IPS-18c (cell line): ENCODE results near the gene NSMCE1.

ENCODE experiments used
- H3K4me3 ChIP-seq: 2 replicates; pipeline ENCODE4 v1.7.0; 2013; ENCODE audit warnings: low read depth, mild to moderate bottlenecking, low read length, moderate library complexity; ENCODE audit not compliant: insufficient read depth
- H3K9me3 ChIP-seq: one replicate; pipeline ENCODE4 v1.6.1; 2013; ENCODE audit warnings: mild to moderate bottlenecking, low read length, moderate library complexity; ENCODE audit not compliant: control insufficient read depth, insufficient read depth

Gene NSMCE1

DNA sequence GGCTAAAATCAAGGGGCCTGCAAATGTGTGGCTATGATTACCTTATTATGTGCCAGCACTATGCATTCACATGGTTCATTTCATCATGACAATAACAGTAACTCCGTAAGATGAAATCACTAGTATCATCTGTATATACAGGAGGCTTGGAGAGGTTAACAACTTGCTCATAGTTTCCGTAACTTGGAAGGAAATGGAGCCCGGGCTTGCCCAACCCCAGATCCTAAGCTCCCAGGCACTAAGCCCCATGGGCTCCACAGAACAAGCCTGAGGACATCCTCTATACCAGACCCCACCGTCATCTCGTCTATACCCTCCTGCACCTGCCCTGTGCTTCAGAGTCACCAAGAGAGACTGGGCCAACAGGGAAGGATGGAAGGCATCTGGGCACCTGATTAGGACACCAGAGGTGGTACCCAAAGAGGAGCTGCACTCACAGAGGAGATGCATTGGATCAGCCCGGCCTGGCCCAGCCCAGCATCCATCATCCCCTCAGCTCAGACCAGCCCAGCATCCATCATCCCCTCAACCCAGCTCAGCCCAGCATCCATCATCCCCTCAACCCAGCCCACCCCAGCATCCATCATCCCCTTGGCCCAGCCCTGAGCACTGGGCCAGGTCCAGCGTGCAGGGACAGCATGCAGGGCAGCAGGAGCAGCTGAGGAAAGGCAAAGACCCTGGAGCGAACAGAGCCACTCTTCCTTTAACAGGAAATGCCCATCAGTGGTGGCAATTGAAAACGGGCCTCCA lies 28.5 kb downstream of the NSMCE1 start:
- no peaks in the 10 kb centered on the region for H3K9me3 ChIP-seq

DNA sequence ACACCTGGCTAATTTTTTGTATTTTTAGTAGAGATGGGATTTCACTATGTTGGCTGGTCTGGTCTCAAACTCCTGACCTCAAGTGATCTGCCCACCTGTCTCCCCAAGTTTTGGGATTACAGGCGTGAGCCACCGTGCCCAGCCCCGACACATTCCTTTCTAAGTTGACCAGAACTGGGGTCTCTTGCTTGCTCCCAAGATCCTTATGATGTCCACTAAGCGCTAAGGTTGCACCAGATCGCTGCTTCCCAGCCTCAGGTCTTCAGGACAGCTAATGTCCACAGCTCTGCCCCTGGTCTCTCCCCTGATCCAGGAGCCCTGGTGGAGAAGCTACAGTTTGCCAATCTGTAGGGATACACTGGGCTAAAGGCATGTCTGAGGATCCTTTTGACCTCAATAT lies 29.5 kb downstream of the NSMCE1 start:
- Histone ChIP-seq H3K9me3 (no peaks in the 10 kb centered on the region), H3K4me3 (no peak overlapping the region)

More for the DNA sequence above, 28.5 kb downstream of the NSMCE1 start:
- no peak overlapping the region for H3K4me3 ChIP-seq

DNA sequence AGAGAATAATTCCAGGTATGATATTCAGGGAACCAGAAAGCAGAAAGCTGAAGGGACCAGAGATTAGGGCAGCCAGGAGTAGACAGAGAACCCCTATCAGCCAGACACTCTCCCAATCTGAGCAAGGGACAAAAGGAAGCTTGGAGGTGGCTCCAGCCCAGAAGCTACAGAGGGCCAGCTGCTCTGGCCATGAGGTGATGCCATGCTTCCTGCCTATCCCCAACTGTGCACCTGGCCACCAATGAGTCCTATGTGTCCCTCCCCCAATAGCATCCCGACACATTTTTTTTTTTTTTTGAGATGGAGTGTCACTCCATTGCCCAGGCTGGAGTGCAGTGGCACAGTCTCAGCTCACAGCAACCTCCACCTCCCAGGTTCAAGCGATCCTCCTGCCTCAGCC lies 30.0 kb downstream of the NSMCE1 start:
- Histone ChIP-seq H3K9me3 (no peaks in the 10 kb centered on the region), H3K4me3 (no peak overlapping the region)

DNA sequence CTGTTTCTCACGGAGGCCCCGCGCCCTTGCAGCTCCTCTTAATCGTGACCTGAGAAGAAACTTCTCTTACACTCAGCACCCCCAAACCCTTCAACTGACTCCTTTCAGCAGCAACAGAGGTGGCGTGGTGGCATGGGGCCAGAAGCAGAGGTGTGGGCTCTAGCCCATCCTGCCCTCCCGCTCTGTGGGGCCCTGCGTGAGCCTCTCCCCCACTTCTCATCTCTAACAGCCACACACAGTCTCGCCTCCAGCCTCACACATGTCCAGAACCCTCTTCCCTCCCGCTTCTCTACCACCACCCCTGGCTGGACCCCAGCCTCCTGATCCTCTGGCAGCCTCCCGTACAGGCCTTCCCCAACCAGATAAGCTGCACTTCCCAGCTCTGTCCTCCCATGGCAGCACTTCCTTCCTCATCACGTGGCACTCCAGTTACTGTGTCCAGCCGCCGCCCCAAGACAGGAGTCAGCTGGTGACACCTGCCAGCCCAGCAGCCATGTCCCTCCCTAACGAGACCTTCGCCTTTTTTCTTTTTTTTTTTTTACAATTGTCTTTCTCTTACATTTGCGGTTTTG lies 30.5 kb downstream of the NSMCE1 start:
- Histone ChIP-seq H3K4me3 (no peak overlapping the region), H3K9me3 (no peaks in the 10 kb centered on the region)

DNA sequence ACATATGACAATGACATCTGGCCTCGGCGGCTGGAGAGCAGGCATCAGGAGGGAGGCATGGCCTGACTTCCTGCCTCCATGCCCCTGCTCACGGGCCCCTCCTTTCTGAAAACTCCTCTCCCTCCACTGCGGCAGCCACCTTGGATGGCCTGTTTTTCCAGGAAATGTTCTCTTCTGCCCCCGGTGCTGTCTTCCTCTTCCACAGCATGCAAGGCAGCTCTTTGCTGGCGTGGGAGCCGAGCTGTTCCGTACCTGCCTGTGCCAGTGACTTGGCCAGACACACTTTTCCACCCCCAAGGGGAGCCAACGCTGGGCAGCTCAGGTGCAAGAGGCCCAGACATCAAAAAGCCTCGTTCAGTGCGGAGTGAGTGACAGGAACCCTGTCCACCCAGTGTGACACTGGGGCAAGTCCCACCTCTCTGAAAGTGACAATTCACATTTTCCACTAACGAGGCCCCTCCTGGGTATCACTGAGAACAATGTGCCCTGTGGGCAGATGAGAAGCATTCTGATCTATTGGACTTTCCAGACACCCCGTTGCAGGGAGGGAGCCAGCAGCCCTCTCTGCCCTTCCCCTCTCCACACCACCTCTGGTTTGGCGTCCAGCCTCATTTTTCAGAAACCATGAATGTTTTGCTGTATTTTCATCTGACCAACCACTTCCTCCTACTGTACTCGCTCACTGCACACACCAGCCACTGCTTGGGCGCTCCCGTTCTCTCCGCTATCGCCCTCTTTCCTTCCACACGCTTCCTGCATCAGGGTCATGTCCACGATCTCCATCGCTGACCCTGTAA lies 31.2 kb downstream of the NSMCE1 start:
- H3K4me3 ChIP-seq, result no peak overlapping the region
- no peaks in the 10 kb centered on the region for H3K9me3 ChIP-seq

DNA sequence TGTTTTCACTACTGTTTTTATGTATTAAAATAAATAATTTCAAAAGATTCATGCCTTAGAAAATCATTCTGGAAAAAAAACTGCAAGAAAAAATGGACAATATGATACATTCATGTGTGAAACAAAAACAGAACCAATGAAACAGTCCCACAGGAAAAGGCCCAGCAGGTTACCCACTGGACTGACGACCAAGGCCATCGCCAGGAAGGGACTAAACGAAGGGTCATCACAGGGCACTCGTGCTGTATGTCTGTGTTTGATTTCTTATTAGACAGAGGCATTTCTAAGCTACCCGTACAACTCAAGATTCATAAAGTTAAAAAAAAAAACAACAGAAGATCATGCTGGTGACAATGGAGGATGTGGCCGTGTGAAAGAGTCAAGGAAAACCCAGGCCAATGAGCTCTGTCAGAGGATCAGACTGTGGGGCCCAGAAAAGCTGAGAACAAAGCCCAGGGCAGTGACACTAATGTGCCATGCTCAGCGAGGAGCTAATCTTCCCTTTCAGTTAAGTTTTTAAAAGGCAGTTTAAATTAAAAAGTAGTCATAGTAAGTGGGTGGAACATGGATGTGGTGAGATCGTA lies 31.8 kb downstream of the NSMCE1 start:
- Histone ChIP-seq H3K4me3 (no peak overlapping the region), H3K9me3 (no peaks in the 10 kb centered on the region)

DNA sequence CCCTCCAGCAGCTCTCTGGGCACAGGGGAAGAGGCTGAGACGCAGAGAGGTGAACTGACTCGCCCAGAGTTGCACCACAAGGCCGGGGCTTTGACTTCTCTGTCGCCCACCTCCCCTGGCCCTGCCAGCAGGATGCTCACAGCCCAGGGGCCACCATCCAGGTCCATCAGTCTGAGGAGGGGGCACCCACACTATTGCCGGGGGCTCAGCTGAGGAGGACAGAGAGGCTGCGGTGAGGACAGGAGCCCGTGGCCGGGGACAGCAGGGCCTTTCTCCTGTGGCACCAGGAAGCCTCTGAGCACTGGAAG lies 32.7 kb downstream of the NSMCE1 start:
- Histone ChIP-seq H3K9me3 (no peaks in the 10 kb centered on the region), H3K4me3 (no peak overlapping the region)

DNA sequence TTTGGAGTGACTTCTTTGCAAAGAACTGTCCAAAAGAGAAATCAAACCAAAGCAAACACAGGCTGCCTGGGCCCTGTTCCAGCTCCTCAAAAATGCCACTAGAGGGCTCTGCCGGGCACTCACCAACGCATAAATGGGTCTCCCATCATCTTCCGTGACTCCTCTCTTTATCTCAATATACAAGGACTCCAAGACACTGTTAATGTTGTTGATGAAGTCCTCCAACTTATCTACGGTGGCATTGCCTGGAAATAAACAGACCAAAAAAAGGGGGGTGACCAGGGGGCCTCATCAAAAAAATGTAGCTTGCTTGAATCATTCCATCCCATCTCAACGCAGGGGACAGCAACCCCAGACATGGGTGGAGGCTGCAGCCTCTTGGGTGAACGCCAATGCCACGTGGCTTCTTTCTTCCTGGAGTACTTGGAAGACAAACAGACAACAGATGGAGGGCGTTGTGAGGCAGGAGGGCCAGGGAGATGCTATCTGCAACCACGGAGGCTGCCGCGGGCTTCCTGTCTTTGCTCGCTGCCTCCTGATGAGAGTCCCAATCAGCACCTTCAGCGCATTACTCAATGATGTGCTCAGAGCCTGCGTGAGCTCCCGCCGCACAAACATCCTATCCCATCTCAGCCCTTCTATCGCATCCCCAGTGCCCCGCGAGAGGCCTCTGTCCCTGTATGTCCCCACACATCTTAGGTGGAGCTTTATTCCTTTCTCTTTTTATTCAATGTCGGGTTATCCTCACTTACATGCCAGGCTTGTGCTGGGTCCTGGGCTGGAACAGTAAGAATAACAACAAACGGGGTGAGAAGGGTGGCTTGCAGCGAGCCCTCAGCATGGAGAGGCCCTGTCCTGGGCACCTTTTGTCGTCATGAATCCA lies 33.3 kb downstream of the NSMCE1 start:
- H3K9me3 ChIP-seq, result no peaks in the 10 kb centered on the region
- H3K4me3 ChIP-seq, result no peak overlapping the region

DNA sequence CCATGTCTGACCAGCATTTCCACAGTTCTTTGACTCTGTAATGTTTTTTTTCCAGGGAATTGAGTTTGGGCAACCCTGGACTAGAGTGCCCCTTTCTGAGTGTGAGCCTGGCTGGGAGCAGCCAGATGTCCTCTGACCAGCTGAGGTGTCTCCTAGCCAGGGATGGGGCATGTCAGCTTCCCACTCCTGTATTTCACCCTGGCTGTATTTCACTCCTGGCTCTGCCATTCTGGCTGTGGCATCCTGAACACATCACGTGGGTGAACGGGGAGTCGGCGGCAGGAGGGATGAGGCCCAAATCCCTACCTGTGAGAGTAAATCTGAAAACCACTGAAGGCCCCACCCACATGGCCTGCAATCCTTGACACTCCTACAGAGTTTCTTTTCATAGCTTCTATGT lies 34.0 kb downstream of the NSMCE1 start:
- Histone ChIP-seq H3K4me3 (no peak overlapping the region), H3K9me3 (no peaks in the 10 kb centered on the region)

DNA sequence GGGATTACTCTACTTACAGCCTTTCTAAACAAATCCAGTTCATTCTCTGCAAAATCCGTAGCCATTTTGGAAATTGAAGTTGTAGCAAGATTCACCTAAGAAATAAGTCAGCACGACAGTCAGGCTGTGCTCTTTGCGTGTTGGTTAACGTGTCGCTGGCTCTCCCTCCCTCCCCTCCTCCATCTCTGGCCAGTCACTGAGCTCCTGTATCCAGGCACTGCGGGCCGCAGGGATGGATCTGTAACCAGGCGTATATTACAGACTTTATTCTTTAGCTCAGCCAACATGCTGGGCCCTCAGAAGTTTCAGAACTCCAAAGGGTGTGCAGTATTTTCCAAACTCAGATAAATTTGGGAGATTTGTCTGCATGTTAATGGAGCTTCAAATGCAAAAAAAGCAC lies 34.4 kb downstream of the NSMCE1 start:
- Histone ChIP-seq H3K9me3 (no peaks in the 10 kb centered on the region), H3K4me3 (no peak overlapping the region)

DNA sequence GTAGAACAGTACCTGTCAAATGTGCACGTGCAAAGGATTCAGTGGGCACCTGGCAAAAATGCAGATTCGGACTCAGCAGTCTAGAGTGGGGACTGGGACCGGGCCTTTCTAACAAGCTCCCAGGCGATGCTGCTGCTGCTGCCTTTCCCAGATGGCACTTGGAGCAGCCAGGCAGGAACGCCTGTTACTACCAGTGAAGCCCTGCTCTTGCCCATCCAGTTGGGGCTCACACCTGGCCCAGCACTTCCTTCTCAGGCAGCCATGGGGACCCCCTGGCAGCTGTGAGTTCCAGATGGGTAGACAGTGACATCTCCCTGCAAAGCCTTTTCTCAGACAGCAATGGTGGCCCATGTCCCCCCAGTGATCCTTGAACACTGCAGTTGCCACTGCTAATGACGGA lies 34.8 kb downstream of the NSMCE1 start:
- Histone ChIP-seq H3K9me3 (no peaks in the 10 kb centered on the region), H3K4me3 (no peak overlapping the region)

DNA sequence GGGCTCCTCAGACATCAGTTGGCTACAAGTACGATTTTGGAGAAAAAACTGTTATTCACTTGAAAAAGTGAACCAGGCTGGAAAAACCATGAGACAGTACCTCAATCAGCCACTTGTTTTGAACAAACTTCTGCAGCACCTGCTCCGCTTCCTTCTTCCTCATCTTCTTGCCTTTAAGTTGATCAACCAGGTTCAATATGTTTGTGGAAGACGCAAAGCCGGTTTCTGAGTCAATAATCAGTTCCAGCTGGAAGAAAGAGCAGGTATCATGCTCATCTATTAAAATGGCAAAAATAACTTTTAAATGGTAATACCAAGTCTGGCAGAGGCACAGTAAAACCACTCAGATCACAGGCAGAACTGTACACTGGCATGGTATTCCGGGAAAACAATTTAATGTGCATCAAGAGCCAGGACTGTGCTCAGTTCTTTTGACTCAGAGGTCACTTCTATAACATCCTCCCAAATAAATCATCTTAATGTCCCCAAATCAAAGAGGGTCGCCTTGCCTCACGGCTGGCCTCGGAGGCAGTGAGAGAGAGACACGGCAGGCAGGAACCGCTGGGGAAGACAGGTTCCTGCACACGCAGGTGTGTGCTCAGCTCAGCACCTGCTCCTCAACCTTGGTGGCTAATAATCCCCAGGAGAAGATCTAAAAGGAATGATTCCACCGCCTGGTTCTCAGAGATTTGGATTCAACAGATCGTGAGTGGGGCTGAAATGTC lies 35.5 kb downstream of the NSMCE1 start:
- no peak overlapping the region for H3K4me3 ChIP-seq
- no peaks in the 10 kb centered on the region for H3K9me3 ChIP-seq

DNA sequence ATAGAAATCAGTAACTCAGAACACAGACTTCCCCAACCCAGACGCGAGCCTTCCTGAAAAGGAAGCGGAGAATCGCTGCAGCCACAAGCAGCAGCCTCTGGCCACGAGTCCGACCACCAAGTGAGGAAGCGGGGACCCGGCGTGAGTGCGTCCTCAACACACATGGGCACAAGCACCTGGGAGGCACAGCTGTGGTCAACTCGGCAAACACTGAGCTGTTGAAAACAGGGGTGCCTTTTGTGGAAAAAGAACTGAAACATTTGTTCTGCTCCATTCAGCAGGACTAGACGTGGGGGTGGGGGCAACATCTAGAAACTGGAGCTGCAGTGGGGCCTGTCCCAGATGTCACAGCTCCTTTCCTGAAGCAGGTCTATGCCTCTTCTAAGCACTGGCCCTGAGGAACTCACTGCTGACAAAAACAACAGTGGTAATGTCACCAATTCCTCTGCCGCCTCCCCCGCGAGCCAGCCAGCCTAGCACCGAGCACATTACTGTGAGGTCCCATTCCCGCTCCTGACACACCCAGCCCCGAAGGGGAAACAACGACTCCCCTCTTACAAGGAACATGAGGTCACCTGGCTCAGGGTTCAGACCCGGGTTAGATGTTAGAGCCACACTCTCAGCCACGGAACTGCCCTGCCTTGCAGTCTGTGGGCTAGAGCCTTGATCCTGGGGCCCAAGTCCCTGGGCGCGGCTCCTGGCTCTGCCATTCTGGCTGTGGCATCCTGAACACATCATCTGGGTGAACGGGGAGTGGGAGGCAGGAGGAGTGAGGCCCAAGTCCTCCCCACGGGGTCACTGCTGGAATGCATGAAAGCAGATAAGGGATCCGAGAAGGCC lies 36.3 kb downstream of the NSMCE1 start:
- no peak overlapping the region for H3K4me3 ChIP-seq
- H3K9me3 ChIP-seq, result no peaks in the 10 kb centered on the region

DNA sequence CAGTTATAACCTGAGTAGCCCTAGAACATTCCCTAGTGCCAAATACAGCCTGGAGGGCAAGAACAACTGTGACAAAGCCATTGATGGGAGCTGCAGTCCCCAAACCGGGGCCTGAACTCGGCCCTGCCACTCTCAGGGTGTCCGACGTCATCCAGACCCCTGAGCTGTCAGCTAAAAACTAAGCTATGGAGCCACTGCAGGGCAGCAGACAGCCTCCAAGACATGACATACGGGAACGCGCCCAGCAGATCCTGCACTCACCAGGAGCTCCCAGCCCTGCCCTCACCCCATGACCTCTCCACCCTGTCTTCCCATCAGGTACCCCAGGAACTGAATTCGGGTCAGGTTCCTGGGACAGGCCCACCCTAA lies 36.9 kb downstream of the NSMCE1 start:
- no peaks in the 10 kb centered on the region for H3K9me3 ChIP-seq
- H3K4me3 ChIP-seq, result no peak overlapping the region

DNA sequence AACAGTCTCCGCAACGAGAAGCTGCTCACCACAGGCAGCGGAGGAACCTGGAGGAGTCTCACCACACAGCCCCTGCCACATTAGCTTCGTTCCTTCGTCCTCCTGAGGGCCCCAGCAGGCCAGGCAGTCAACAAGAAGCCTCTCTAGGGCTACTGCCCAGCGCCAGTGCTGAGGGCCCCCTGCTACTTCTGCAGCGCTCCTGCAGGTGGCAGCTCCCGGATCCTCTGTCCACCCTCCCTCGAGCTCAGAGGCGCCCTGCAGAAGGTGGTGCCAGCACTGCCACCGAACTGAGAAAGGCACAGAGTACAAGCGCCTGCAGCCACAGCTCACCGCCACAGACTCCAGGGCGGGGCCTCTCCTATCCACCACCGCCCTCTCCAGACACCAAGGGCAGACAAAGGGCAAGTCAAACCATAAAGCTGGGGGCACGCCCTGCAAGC lies 38.0 kb downstream of the NSMCE1 start:
- Histone ChIP-seq H3K4me3 (no peak overlapping the region), H3K9me3 (no peaks in the 10 kb centered on the region)

DNA sequence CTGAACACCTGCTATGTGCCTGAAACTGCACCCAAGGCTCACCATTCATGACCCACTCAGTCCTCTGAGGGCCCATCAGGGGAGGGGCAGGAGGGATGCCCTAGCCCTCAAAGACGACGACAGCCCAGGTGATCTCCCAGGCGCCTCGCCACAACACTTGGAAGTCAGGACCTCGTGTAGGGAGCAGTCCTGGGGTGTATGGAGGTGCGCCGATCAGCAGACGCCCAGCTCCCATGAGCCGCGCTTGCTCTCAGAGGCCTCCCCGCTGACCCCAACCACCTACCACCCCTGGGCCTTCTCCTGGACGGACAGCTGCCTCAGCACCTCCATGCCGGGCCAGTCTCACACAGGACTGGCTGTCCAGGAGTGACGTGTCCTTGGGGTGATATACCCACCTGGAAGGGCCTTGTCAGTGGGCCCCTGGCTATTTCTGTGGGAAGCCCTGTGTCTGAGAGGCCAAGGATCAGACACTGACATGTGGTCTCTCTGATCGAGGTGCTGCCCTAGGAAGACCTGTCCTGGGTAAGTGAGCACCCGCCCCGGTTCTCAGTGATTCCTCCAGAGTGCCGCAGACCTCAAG lies 38.6 kb downstream of the NSMCE1 start:
- Histone ChIP-seq H3K4me3 (no peak overlapping the region), H3K9me3 (no peaks in the 10 kb centered on the region)
